HG02852 (cell line): ENCODE data around the gene TMEM178B.

ENCODE experiments used
- ATAC-seq: cut with Tn5 transposase; IDR thresholded peaks from one replicate; pipeline ENCODE4 v1.9.1; 2021; ENCODE audit warnings: mild to moderate bottlenecking, moderate library complexity; ENCODE audit not compliant: unreplicated experiment

The TMEM178B gene

DNA sequence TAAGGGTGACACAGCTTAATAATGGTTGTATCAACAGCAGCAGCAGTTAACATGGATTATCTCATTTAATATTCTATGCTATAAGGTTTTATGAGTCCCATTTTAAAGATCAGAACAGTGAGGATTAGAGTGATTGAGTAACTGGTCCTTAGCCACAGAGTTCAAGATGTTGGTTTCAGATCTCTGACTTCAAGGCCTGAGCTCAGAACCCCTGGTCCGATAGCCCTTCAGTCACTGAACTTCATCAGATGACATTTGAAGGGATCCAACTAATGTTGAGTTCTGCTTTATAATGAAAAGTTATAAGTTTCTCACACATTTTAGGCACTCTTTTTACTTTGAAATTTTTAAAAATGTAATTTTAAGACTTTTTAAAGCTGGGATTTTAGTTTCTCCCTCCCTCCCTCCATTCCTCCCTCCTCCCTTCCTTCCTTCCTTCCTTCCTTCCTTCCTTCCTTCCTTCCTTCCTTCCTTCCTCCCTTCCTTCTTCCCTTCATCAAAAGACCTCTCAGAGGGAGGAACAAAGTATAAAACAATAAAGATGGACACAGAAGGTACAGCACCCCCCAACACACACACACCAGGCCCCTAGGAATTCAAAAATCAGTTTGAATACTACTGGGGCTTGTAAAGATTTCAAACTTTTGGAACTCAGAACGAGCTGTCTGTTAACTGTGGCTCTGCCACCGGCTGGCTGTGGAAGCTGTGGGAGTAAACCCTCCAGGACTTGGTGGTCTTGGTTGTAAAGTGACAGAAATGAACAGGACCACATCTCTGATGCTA, 270.5 kb downstream of the TMEM178B start:
- no peak for ATAC-seq

- ATAC-seq, result no peak
Measured at GRCh38 chr7:141348728-141349127, 274.9 kb downstream of the TMEM178B start.

GRCh38 chr7:141349338-141349737, 275.5 kb downstream of the TMEM178B start:
- no peak for ATAC-seq

DNA sequence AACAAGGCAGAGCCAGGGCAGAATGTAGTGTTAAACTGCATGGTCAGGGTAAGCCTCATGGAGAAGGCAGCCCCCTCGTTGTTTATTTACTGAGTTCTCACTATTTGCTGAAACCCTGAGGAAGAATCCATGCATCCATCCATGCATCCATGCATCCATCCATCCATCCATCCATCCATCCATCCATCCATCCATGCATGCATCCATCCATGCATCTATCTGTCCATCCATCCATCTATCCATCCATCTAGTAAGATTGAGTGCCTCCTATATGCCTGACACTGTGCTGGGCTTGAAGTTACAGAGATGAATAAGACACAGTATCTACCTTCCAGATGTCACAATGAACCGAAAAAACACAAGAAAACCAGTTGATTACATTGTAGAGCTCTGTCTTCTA, 275.9 kb downstream of the TMEM178B start:
- ATAC-seq, result no peak

GRCh38 chr7:141351175-141351574, 277.3 kb downstream of the TMEM178B start:
- no peak for ATAC-seq

DNA sequence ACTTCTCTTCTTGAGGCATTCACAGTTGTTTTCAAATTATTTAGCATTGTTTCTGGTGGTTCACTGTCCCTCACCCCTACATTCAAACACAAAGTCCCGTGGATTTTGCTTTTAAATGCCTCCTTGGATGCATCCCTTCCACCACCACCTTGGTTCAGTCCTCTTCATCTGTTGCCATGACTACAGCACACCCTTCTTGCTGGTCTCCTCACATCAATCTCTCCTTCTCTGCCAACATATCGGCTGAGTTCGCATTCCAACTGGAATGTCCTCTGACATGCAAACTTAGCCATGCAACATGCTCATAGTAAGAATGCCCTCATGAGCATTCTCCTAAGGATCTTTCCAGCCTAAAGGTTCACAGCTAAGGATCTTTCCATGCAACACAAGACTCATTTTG, 279.1 kb downstream of the TMEM178B start:
- ATAC-seq, result no peak

DNA sequence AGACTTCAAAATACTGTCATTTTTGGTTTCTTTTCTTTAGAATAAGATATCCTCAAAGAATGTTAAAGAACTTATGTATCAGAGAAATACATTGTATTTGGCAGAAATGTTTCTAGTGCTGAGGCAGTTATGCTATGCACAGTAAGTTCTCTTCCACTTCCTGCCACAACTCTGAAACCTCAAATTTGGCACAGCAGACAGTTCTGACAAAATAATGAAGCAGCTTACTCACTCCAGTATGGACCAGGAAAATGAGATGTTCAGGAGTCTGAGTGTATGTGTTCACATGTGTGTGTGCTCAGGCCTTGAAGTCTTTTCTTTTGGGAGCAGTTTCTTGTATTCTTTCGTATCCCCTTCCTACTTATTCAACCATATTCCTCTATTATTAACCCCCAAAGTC, 280.4 kb downstream of the TMEM178B start:
- ATAC-seq, result no peak

DNA sequence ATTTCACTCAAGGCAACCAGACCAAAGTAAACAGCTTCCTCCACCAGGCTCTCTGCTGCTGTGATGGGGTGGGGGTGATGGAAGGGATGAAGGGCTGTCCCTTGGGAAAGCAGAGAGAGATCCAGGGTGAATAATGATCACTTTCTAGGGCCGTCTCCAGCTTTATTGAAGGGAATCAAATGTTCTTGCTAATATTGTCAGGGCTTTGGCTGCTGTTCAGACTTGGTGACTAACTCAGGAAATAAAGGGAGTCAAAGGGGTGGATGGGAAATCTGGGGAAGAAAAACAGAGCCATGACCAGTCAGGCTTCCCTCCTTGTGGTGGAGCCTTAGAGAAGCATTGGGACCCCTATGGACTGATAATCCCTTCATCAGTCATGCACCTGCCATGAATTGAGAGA, 281.2 kb downstream of the TMEM178B start:
- no peak for ATAC-seq

DNA sequence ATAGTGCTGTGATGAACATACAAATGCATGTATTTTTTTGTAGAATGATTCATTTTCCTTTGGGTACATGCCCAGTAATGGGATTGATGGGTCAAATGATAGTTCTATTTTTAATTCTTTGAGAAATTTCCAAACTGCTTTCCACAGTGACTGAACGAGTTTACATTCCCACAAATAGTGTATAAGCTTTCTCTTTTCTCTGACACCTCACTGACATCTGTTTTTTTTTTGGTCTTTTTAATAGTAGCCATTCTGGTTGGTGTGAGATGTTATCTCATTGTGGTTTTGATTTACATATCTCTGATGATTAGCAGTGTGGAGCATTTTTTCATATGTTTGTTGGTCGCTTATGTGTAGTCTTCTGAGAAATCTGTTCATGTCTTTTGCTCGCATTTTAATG, 282.3 kb downstream of the TMEM178B start:
- ATAC-seq, result no peak

GRCh38 chr7:141358386-141358785, 284.5 kb downstream of the TMEM178B start:
- ATAC-seq, result no peak

DNA sequence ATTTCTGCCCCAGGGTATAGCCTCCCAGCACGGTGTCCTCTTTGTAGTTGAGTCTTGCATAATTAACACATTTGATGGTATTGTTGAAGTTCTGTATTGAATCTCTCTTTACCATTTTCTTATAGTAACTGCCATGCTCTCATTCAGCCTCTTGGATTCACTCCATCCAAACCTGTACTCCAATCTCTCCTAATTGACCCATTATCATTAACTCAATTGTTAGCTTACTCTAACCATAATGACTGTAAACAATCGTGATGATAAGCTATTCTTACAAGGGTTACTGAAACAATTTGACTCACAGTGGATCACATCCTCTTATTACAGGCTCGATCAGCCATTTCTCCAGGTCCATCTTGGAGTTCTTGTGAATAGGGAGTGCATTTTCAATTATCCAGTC, 285.4 kb downstream of the TMEM178B start:
- no peak for ATAC-seq

- no peak for ATAC-seq
Measured at GRCh38 chr7:141359740-141360415, 286.0 kb downstream of the TMEM178B start.

DNA sequence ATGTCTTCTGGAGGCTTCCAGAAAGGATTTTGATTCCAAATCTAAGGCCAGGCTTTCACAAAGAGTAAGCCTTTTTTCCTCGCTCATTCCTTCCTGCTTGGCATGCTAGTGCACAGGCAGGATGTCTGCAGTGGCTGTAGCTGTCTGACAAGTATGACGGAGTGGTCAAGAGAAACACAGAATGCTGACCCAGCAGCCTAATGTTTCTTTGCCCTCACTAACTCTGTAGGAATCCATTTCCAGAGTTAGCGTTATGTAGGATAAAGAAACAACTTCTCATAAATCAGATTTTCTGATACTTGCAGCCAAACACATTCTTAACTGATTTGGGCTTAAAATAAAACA, 286.5 kb downstream of the TMEM178B start:
- no peak for ATAC-seq

GRCh38 chr7:141360803-141361202, 286.9 kb downstream of the TMEM178B start:
- no peak for ATAC-seq

- ATAC-seq, result no peak
Measured at GRCh38 chr7:141361479-141361878, 287.6 kb downstream of the TMEM178B start.

- no peak for ATAC-seq
Measured at GRCh38 chr7:141361960-141362359, 288.1 kb downstream of the TMEM178B start.

DNA sequence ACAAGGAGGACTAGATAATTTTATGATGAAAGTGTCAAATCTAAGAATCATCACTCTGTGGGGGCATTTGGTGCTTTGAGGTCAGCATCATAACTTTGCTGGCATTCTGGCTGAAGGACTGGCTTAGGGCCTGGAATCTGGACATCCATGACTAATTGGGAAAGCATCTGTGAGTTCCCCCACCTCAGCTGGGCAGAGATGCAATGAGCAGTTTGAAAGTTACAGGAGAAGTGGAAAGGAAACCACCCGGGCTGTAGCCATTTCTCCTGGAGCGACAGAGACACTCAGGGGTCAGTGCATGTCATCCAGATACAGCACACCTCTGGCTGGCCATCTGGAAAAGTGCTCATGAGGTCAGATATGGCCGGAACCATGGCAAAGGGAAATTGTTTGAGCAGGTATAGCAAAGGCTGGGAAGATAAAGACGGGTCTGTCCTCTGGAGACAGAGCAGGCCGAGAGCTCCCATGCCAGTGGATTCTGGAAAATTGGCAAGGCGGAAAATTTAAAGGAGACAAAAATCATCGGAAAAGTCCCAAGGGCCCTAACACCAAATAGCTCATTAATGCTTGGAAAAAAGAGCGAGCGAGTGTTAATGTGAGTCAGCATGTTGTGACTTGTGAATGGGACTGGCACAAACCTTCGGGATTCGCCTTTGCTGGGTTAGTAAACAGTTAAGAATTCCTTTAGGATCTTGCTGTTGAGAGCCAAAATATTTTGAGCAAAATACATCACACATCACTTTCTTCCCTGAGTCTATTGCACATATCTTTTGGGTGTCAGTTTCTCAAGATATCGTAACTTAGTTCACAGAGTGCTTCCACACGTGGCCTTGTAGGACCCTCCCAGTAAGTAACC, 288.9 kb downstream of the TMEM178B start:
- ATAC-seq, result no peak

- no peak for ATAC-seq
Measured at GRCh38 chr7:141363748-141364147, 289.9 kb downstream of the TMEM178B start.

GRCh38 chr7:141366091-141366621, 292.3 kb downstream of the TMEM178B start:
- ATAC-seq, result no peak

- ATAC-seq, result no peak
Measured at GRCh38 chr7:141369422-141369821, 295.6 kb downstream of the TMEM178B start.

- ATAC-seq, result no peak
Measured at GRCh38 chr7:141370178-141370577, 296.3 kb downstream of the TMEM178B start.
